ENCODE data around the gene ABCC1. TPM values are rescaled to one million over a fixed set of nuclear protein-coding genes. Genes with fewer than 3 reads are reported as not detected.

The ABCC1 gene
- total RNA-seq, 1 donor from 2014 or later = 29.9 TPM

DNA sequence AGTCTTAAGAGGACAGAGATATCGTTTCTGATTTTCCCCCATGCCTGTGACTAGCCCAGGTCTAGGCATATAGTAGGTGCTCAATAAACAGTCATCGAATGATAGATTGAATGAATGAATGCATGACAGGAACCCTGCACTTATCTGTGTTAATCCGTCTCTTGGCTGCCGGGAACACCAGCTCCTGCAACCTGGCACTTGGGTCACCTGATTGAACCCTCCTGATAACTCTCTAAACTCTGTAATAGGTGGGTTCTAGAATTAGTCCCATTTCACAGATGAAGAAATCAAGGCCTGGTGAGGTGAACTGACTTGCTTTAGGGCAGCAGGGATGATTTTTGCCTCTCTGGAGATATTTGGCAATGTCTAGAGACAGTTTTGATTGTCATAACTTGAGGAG is 43.7 kb downstream of the ABCC1 start:
- H3K27me3 Mint-ChIP-seq (ENCODE audit: unreplicated experiment) = peaks cover 3% of the 10 kb centered on the region
- no peak for DNase-seq
- H3K36me3 Mint-ChIP-seq (ENCODE audit: unreplicated experiment) = no peaks in the 10 kb centered on the region
- H3K4me1 Mint-ChIP-seq (ENCODE audit: low read depth, unreplicated experiment) = peaks cover 15% of the 10 kb centered on the region
- no peak overlapping the region for H3K27ac Mint-ChIP-seq (ENCODE audit: unreplicated experiment)
- H3K4me3 Mint-ChIP-seq (ENCODE audit: unreplicated experiment) = no peak overlapping the region
- TF ChIP-seq, protein P1, sequence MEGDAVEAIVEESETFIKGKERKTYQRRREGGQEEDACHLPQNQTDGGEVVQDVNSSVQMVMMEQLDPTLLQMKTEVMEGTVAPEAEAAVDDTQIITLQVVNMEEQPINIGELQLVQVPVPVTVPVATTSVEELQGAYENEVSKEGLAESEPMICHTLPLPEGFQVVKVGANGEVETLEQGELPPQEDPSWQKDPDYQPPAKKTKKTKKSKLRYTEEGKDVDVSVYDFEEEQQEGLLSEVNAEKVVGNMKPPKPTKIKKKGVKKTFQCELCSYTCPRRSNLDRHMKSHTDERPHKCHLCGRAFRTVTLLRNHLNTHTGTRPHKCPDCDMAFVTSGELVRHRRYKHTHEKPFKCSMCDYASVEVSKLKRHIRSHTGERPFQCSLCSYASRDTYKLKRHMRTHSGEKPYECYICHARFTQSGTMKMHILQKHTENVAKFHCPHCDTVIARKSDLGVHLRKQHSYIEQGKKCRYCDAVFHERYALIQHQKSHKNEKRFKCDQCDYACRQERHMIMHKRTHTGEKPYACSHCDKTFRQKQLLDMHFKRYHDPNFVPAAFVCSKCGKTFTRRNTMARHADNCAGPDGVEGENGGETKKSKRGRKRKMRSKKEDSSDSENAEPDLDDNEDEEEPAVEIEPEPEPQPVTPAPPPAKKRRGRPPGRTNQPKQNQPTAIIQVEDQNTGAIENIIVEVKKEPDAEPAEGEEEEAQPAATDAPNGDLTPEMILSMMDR (IDR thresholded peaks at IDR 0.05; ENCODE audit: partially characterized antibody, unreplicated experiment) = no peak
- H3K9me3 Mint-ChIP-seq (ENCODE audit: unreplicated experiment) = peaks cover 6% of the 10 kb centered on the region

DNA sequence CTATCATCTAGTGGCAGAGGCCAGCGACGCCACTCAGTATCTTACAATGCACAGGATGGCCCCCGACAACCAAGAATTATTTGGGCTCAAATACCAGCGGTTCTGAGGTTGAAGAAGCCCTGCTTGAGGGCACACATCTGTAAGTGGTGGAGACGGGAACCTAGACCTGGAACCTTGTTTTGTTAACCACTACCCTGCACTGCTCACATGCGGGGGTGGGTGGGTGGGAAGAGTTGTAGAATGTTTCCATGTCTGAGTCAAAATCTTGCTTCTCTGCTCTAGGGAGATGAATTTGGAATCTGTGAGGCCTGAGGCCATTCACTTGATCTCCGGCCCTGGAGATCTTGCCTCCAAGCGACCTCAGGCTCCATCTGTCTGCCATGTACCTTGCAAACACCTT is 44.1 kb downstream of the ABCC1 start:
- Mint-ChIP-seq H3K36me3 (ENCODE audit: unreplicated experiment) (no peaks in the 10 kb centered on the region), H3K9me3 (ENCODE audit: unreplicated experiment) (peaks cover 6% of the 10 kb centered on the region), H3K4me1 (ENCODE audit: low read depth, unreplicated experiment) (peaks cover 11% of the 10 kb centered on the region), H3K4me3 (ENCODE audit: unreplicated experiment) (no peak overlapping the region), H3K27me3 (ENCODE audit: unreplicated experiment) (no peaks in the 10 kb centered on the region), H3K27ac (ENCODE audit: unreplicated experiment) (no peak overlapping the region)
- TF ChIP-seq, protein P1 (IDR thresholded peaks at IDR 0.05; ENCODE audit: partially characterized antibody, unreplicated experiment) = no peak
- DNase-seq = no peak

DNA sequence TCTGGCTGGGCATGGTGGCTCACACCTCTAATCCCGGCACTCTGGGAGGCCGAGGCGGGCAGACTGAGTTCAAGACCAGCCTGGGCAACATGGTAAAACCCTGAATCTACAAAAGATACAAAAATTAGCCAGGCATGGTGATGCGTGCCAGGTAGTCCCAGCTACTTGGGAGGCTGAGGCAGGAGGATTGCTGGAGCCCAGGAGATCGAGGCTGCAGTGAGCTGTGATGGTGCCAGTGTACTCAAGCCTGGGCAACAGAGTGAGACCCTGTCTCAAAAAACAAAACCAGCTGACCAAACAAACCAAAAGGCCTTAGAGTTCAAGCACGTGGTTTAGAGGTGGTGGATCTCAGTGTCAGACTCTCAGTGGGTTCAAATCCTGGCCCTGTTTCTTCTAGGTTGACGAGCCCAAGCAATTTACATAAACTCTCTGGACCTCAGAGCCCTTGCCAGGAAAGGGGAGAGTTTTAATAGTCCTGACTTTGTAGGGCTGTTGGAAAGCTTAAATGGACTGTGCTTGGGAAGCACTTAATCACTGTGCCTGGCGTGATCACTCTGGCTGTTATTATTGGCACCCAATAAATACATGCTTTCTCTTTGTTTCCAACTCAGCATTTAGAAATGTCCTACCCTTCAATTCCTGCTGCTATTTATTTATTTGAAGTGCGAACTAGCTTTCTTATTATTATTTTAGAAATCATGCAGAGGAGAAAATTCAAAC is 44.7 kb downstream of the ABCC1 start:
- H3K36me3 Mint-ChIP-seq (ENCODE audit: unreplicated experiment) = no peaks in the 10 kb centered on the region
- no peak for DNase-seq

DNA sequence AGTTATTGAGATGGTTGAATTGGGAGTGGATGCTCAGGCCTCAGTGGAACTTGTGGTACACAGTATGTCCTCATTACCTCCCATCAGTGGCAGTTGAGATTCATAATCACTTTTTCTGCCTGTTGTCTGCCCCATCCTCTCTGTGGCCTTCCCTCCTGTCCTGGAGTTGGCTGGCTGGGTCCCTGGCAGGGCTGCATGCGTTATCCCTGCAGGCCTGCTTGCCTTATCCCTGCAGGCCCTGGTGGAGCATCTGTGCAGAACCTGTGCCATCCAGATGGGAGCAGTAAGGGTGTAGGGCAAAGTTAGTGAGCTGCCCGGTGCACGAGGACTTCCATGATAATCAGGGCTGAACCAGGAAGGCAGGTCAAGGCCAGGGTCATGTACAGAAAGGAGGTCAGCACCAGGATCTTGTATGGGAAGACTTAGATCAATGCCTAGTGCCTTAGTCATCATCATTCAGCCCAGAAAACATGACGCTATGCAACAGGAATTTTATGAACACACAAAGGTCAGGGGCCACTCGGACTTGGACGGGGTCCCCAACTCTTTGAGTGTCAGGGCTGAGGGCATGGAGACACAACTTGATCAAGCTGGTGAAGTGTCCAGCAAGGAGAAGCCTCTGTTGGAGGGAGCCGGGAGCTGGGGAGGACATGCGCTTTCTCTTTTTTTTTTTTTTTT is 47.2 kb downstream of the ABCC1 start:
- no peaks in the 10 kb centered on the region for H3K27me3 Mint-ChIP-seq (ENCODE audit: unreplicated experiment)
- TF ChIP-seq, protein P1 (IDR thresholded peaks at IDR 0.05; ENCODE audit: partially characterized antibody, unreplicated experiment) = no peak
- DNase-seq = peak; percentile 26
- H3K4me3 Mint-ChIP-seq (ENCODE audit: unreplicated experiment) = no peak overlapping the region
- H3K36me3 Mint-ChIP-seq (ENCODE audit: unreplicated experiment) = no peaks in the 10 kb centered on the region
- H3K4me1 Mint-ChIP-seq (ENCODE audit: low read depth, unreplicated experiment) = peaks cover 8% of the 10 kb centered on the region
- peaks cover 3% of the 10 kb centered on the region for H3K9me3 Mint-ChIP-seq (ENCODE audit: unreplicated experiment)
- H3K27ac Mint-ChIP-seq (ENCODE audit: unreplicated experiment) = peak overlapping the region; percentile 64

More for the DNA sequence above, 44.7 kb downstream of the ABCC1 start:
- TF ChIP-seq, protein P1 (IDR thresholded peaks at IDR 0.05; ENCODE audit: partially characterized antibody, unreplicated experiment) = no peak
- Mint-ChIP-seq H3K9me3 (ENCODE audit: unreplicated experiment) (peaks cover 6% of the 10 kb centered on the region), H3K4me1 (ENCODE audit: low read depth, unreplicated experiment) (peaks cover 11% of the 10 kb centered on the region), H3K27me3 (ENCODE audit: unreplicated experiment) (no peaks in the 10 kb centered on the region), H3K4me3 (ENCODE audit: unreplicated experiment) (no peak overlapping the region), H3K27ac (ENCODE audit: unreplicated experiment) (no peak overlapping the region)

DNA sequence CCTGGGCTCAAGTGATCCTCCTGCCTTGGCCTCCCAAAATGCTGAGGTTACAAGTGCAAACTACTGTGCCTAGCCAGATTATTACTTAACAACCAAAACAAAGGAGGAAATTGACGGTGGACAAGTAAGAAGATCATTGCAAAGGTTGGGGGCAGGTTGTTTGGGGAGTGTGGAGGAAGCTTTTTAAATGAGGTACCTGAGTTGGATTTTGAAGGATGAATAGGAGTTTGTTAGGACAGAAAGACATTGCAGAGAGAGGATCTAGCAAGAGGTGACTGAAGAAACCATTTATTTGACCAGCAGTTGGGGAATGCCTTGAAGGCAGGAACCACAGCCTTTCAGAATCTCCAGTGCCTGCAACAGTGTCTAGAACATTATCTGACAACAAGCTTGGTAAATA is 51.3 kb downstream of the ABCC1 start:
- peaks cover 1% of the 10 kb centered on the region for H3K9me3 Mint-ChIP-seq (ENCODE audit: unreplicated experiment)
- no peak overlapping the region for H3K4me3 Mint-ChIP-seq (ENCODE audit: unreplicated experiment)
- no peaks in the 10 kb centered on the region for H3K36me3 Mint-ChIP-seq (ENCODE audit: unreplicated experiment)
- no peak for DNase-seq
- no peak overlapping the region for H3K27ac Mint-ChIP-seq (ENCODE audit: unreplicated experiment)
- H3K27me3 Mint-ChIP-seq (ENCODE audit: unreplicated experiment) = peaks cover 1% of the 10 kb centered on the region
- H3K4me1 Mint-ChIP-seq (ENCODE audit: low read depth, unreplicated experiment) = peaks cover 7% of the 10 kb centered on the region
- TF ChIP-seq, protein P1 (IDR thresholded peaks at IDR 0.05; ENCODE audit: partially characterized antibody, unreplicated experiment) = no peak
